GM19324 (cell line): ENCODE data around the gene CHD3.
"Not testable (repeated sequence)": the region's sequence is repeated elsewhere in the genome, so short reads cannot be mapped to it uniquely, and the experiment has no call there.

Experiments used
- ATAC-seq: cut with Tn5 transposase; IDR thresholded peaks from one replicate; pipeline ENCODE4 v1.9.1; 2021; ENCODE audit warnings: mild to moderate bottlenecking, moderate library complexity; ENCODE audit not compliant: unreplicated experiment, low FRiP score

The CHD3 gene

GRCh38 chr17:7849751-7850504 lies 38.7 kb upstream of the CHD3 start:
- ATAC-seq = no peak

- ATAC-seq = no peak
These were observed 37.7 kb upstream of the CHD3 start for GRCh38 chr17:7850701-7851437.

GRCh38 chr17:7851438-7852261 lies 36.9 kb upstream of the CHD3 start:
- peak; percentile 80 for ATAC-seq

GRCh38 chr17:7852262-7852670 lies 36.3 kb upstream of the CHD3 start:
- ATAC-seq = no peak

- no peak for ATAC-seq
These were observed 35.5 kb upstream of the CHD3 start for GRCh38 chr17:7852919-7853690.

- no peak for ATAC-seq
These were observed 34.9 kb upstream of the CHD3 start for GRCh38 chr17:7853691-7854038.

GRCh38 chr17:7854078-7854777 lies 34.4 kb upstream of the CHD3 start:
- ATAC-seq = no peak

- no peak for ATAC-seq
These were observed 33.5 kb upstream of the CHD3 start, which contains the start of gene TMEM88 for GRCh38 chr17:7854851-7855659. Gene TMEM88 (plus strand): TSS chr17:7855066. CDS start chr17:7855075, 9 bp downstream.

GRCh38 chr17:7855660-7856010 lies 33.0 kb upstream of the CHD3 start:
- no peak for ATAC-seq

- no peak for ATAC-seq
These were observed 32.4 kb upstream of the CHD3 start for GRCh38 chr17:7856011-7856810.

- peak; percentile 79 for ATAC-seq
These were observed 31.5 kb upstream of the CHD3 start, which contains the start of gene NAA38 for GRCh38 chr17:7856811-7857712. Gene NAA38 (minus strand): TSS chr17:7857559. CDS start chr17:7857463, 96 bp downstream.

- peak; percentile 40 for ATAC-seq
These were observed 30.7 kb upstream of the CHD3 start, which contains the start of gene CYB5D1 for GRCh38 chr17:7857713-7858521. Gene CYB5D1 (plus strand): TSS chr17:7858003. CDS start chr17:7858135, 132 bp downstream.

GRCh38 chr17:7858522-7858810 lies 30.1 kb upstream of the CHD3 start:
- no peak for ATAC-seq

- no peak for ATAC-seq
These were observed 29.6 kb upstream of the CHD3 start for GRCh38 chr17:7859028-7859427.

- no peak for ATAC-seq
These were observed 25.7 kb upstream of the CHD3 start for GRCh38 chr17:7862692-7863437.

GRCh38 chr17:7864384-7864783 lies 24.2 kb upstream of the CHD3 start:
- ATAC-seq = not testable (repeated sequence)
